ENCODE data around the gene TMEM52. TPM values are rescaled to one million over a fixed set of nuclear protein-coding genes. Genes with fewer than 3 reads are reported as not detected.

Gene TMEM52
- total RNA-seq, 2 donors from 2014 or later: 6.0 to 6.3 TPM

- H3K27me3 ChIP-seq (ENCODE audit: control insufficient read depth, insufficient read depth, low read length, poor library complexity, severe bottlenecking): no peaks in the 10 kb centered on the region
- H3K36me3 ChIP-seq (ENCODE audit: control insufficient read depth, insufficient read depth, low read length): peaks cover 82% of the 10 kb centered on the region
- H3K27ac ChIP-seq (ENCODE audit: low read depth, low read length): no peak overlapping the region
- Mint-ChIP-seq H3K27ac (no peak overlapping the region), H3K4me1 (peaks cover 18% of the 10 kb centered on the region), H3K27me3 (ENCODE audit: insufficient read depth) (no peaks in the 10 kb centered on the region), H3K36me3 (ENCODE audit: low read depth) (peaks cover 68% of the 10 kb centered on the region), H3K9me3 (peaks cover 17% of the 10 kb centered on the region), H3K4me3 (no peak overlapping the region)
- no peak for TF ChIP-seq CTCF (conservative IDR thresholded peaks at IDR 0.05)
- no peak overlapping the region for H3K9ac ChIP-seq (ENCODE audit: extremely low read depth, low read length, poor library complexity, severe bottlenecking)
- DNase-seq: no peak
- WGBS, 2 experiments (ENCODE audit: insufficient coverage in 1 of 2, insufficient read length in 1 of 2): 100% methylated on average over 1 of the region's 1 CpG
- H3K4me1 ChIP-seq (ENCODE audit: control insufficient read depth, insufficient read depth, low read length): no peaks in the 10 kb centered on the region
- H3K9me3 ChIP-seq (ENCODE audit: control insufficient read depth, low read length): peaks cover 17% of the 10 kb centered on the region
- no peak overlapping the region for H3K4me3 ChIP-seq (ENCODE audit: low read length)
Measured at GRCh38 chr1:1875932-1876331, 43.1 kb downstream of the TMEM52 start.

- no peak for TF ChIP-seq CTCF (conservative IDR thresholded peaks at IDR 0.05)
- Histone ChIP-seq H3K4me3 (ENCODE audit: low read length) (no peak overlapping the region), H3K9me3 (ENCODE audit: control insufficient read depth, low read length) (peaks cover 17% of the 10 kb centered on the region), H3K9ac (ENCODE audit: extremely low read depth, low read length, poor library complexity, severe bottlenecking) (no peak overlapping the region), H3K4me1 (ENCODE audit: control insufficient read depth, insufficient read depth, low read length) (no peaks in the 10 kb centered on the region), H3K27ac (ENCODE audit: low read depth, low read length) (no peak overlapping the region), H3K27me3 (ENCODE audit: control insufficient read depth, insufficient read depth, low read length, poor library complexity, severe bottlenecking) (no peaks in the 10 kb centered on the region), H3K36me3 (ENCODE audit: control insufficient read depth, insufficient read depth, low read length) (peaks cover 91% of the 10 kb centered on the region)
- Mint-ChIP-seq H3K4me3 (no peak overlapping the region), H3K9me3 (peaks cover 18% of the 10 kb centered on the region), H3K27me3 (ENCODE audit: insufficient read depth) (no peaks in the 10 kb centered on the region), H3K4me1 (peaks cover 14% of the 10 kb centered on the region), H3K36me3 (ENCODE audit: low read depth) (peaks cover 75% of the 10 kb centered on the region), H3K27ac (no peak overlapping the region)
- 95 to 98% methylated on average over 6 to 7 of the region's 7 CpGs for WGBS, 2 experiments (ENCODE audit: insufficient coverage in 1 of 2, insufficient read length in 1 of 2)
- DNase-seq: no peak
Measured at GRCh38 chr1:1874901-1875300, 44.2 kb downstream of the TMEM52 start.

GRCh38 chr1:1873186-1873585 lies 45.9 kb downstream of the TMEM52 start:
- Mint-ChIP-seq H3K9me3 (peaks cover 21% of the 10 kb centered on the region), H3K4me1 (peaks cover 7% of the 10 kb centered on the region), H3K27ac (no peak overlapping the region), H3K36me3 (ENCODE audit: low read depth) (peaks cover 72% of the 10 kb centered on the region), H3K4me3 (no peak overlapping the region), H3K27me3 (ENCODE audit: insufficient read depth) (no peaks in the 10 kb centered on the region)
- no peak for DNase-seq
- Histone ChIP-seq H3K9ac (ENCODE audit: extremely low read depth, low read length, poor library complexity, severe bottlenecking) (no peak overlapping the region), H3K27ac (ENCODE audit: low read depth, low read length) (no peak overlapping the region), H3K27me3 (ENCODE audit: control insufficient read depth, insufficient read depth, low read length, poor library complexity, severe bottlenecking) (no peaks in the 10 kb centered on the region), H3K4me3 (ENCODE audit: low read length) (no peak overlapping the region), H3K4me1 (ENCODE audit: control insufficient read depth, insufficient read depth, low read length) (no peaks in the 10 kb centered on the region), H3K9me3 (ENCODE audit: control insufficient read depth, low read length) (peaks cover 17% of the 10 kb centered on the region), H3K36me3 (ENCODE audit: control insufficient read depth, insufficient read depth, low read length) (peaks cover 82% of the 10 kb centered on the region)
- TF ChIP-seq CTCF (conservative IDR thresholded peaks at IDR 0.05): no peak
- 96 to 100% methylated on average over 2 of the region's 2 CpGs for WGBS, 2 experiments (ENCODE audit: insufficient coverage in 1 of 2, insufficient read length in 1 of 2)
